ENCODE measurements around the gene DNER.
"Not testable (repeated sequence)": the region's sequence is repeated elsewhere in the genome, so short reads cannot be mapped to it uniquely, and the experiment has no call there.

DNER gene

GRCh38 chr2:229620289-229620688, 94.1 kb downstream of the DNER start:
- ChIA-PET CTCF (interaction anchor here (0.9 kb wide), 1 partner anchor 8 kb away, joined by 3 read pairs; no protein-coding TSS in a partner anchor), POLR2A (no interaction called here)
- TF ChIP-seq CTCF (IDR thresholded peaks at IDR 0.05; ENCODE audit: control extremely low read depth, extremely low read depth, low read depth, missing control alignments), result no peak
- no peak for DNase-seq (ENCODE audit: extremely low spot score)

GRCh38 chr2:229616433-229616832, 97.9 kb downstream of the DNER start:
- no peak for DNase-seq (ENCODE audit: extremely low spot score)
- ChIA-PET CTCF (interaction anchor here (1.1 kb wide), 1 partner anchor 11 kb away, joined by 3 read pairs; no protein-coding TSS in a partner anchor), POLR2A (no interaction called here)
- TF ChIP-seq CTCF (IDR thresholded peaks at IDR 0.05; ENCODE audit: control extremely low read depth, extremely low read depth, low read depth, missing control alignments), result no peak

GRCh38 chr2:229614021-229614420, 100.3 kb downstream of the DNER start:
- POLR2A ChIA-PET; DNase-seq (ENCODE audit: extremely low spot score): not testable (repeated sequence)
- CTCF ChIA-PET, result interaction anchor here (1.2 kb wide), 1 partner anchor 11 kb away, joined by 3 read pairs; no protein-coding TSS in a partner anchor

- ChIA-PET POLR2A (no interaction called here), CTCF (interaction anchor here (0.9 to 1.3 kb wide), 2 partner anchors 15 to 21 kb away, joined by 3 read pairs; no protein-coding TSS in a partner anchor)
- TF ChIP-seq CTCF (IDR thresholded peaks at IDR 0.05; ENCODE audit: control extremely low read depth, extremely low read depth, low read depth, missing control alignments), result no peak
- no peak for DNase-seq (ENCODE audit: extremely low spot score)
Measured at GRCh38 chr2:229612384-229612971, 101.9 kb downstream of the DNER start.

GRCh38 chr2:229611360-229611759, 103.0 kb downstream of the DNER start:
- ChIA-PET POLR2A (no interaction called here), CTCF (interaction anchor here (0.8 kb wide), 2 partner anchors 10 to 24 kb away, joined by 3 read pairs; no protein-coding TSS in a partner anchor)
- no peak for DNase-seq (ENCODE audit: extremely low spot score)
- no peak for TF ChIP-seq CTCF (IDR thresholded peaks at IDR 0.05; ENCODE audit: control extremely low read depth, extremely low read depth, low read depth, missing control alignments)

GRCh38 chr2:229610872-229611271, 103.5 kb downstream of the DNER start:
- ChIA-PET POLR2A (no interaction called here), CTCF (interaction anchor here (0.8 kb wide), 2 partner anchors 11 to 24 kb away, joined by 3 read pairs; no protein-coding TSS in a partner anchor)
- no peak for DNase-seq (ENCODE audit: extremely low spot score)
- no peak for TF ChIP-seq CTCF (IDR thresholded peaks at IDR 0.05; ENCODE audit: control extremely low read depth, extremely low read depth, low read depth, missing control alignments)

- no peak for DNase-seq (ENCODE audit: extremely low spot score)
- no peak for TF ChIP-seq CTCF (IDR thresholded peaks at IDR 0.05; ENCODE audit: control extremely low read depth, extremely low read depth, low read depth, missing control alignments)
- POLR2A ChIA-PET, result no interaction called here
- CTCF ChIA-PET, result interaction anchor here (1.1 kb wide), 1 partner anchor 24 kb away, joined by 5 read pairs; no protein-coding TSS in a partner anchor
Measured at GRCh38 chr2:229610333-229610732, 104.0 kb downstream of the DNER start.
